ENCODE data around the gene MYCBPAP.

MYCBPAP gene

DNA sequence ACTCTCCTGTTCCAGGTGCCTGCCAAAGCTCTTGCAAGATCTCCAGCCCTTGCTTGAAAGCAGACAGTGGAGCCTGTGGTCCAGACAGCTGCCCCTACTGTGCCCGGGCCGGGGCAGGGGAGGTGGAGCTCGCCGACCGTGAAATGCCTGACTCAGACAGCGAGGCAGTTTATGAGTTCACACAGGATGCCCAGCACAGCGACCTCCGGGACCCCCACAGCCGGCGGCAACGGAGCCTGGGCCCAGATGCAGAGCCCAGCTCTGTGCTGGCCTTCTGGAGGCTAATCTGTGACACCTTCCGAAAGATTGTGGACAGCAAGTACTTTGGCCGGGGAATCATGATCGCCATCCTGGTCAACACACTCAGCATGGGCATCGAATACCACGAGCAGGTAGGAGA lies 69.9 kb downstream of the MYCBPAP start:
- DNase-seq: no peak

- DNase-seq: no peak
These were observed 71.2 kb downstream of the MYCBPAP start for GRCh38 chr17:50579399-50579798.

DNA sequence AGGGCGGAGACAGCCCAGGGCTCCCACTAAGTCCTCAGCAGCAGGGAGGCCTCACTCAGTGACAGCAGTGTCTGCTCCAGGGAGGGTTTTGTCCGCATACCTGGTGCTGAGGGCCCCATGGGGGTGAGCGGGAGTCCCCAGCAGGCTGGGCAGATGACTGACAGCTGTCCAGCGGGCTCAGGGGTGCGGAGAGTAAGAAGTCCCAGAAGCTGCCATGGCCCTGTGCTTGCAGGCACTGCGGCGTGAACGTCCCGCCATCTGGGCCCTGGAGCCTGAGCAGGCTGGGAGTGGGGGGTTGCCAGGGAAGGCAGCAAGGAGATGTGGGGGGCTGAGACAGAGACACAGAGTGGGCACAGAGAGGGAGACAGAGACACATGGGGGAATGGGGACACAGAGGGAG lies 72.4 kb downstream of the MYCBPAP start:
- DNase-seq: no peak

Data from activated CD4-positive, alpha-beta T cell treated with anti-CD3 and anti-CD28 coated beads, Interleukin-2, Interleukin-6, amounts not matched to agents 100 ng/mL and 50 ng/mL, durations not matched to agents 16 hours and 8 hours (primary cell).